NCI-H2196 (cell line): ENCODE results near the gene CRTC1.
A peak's percentile ranks its signal among the peaks of the same experiment; 100 is the strongest.

Source experiments
- DNase-seq: peaks from one replicate; lab custom pipeline; 2025; ENCODE audit not compliant: unreplicated experiment; lab: John Stamatoyannopoulos, UW

Gene CRTC1

DNA sequence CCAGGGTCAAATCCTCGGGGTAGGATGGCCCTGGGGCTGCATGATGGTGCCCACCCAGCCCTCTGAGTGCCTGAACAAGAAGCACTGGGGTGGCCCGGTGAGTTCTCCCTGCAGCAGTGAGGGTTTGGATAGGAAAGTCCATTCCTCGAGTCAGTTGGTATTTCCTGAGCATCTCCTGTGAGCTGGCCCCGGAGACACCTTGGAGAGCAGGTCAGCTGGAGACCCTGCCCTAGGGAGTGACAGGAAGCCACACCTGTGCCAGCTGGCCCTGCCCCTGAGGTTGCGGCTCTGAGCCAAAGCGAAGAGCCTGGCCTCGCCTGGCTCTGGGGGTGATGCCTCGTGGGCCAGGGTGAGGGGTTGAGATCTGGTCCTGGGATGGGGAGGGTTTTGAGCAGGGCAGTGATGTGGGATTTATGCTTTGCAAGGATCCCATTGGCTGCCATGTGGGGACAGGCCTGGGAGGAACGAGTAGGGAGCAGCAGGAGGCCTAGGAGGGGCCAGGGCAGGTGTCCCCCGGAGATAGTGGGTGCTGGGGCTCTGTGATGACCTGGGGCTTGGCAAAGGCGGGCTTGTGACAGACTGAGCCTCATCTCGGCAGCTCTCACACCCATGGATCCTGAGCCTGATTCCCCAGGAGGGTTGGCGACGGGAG, 16.0 kb downstream of the CRTC1 start:
- DNase-seq = no peak

DNA sequence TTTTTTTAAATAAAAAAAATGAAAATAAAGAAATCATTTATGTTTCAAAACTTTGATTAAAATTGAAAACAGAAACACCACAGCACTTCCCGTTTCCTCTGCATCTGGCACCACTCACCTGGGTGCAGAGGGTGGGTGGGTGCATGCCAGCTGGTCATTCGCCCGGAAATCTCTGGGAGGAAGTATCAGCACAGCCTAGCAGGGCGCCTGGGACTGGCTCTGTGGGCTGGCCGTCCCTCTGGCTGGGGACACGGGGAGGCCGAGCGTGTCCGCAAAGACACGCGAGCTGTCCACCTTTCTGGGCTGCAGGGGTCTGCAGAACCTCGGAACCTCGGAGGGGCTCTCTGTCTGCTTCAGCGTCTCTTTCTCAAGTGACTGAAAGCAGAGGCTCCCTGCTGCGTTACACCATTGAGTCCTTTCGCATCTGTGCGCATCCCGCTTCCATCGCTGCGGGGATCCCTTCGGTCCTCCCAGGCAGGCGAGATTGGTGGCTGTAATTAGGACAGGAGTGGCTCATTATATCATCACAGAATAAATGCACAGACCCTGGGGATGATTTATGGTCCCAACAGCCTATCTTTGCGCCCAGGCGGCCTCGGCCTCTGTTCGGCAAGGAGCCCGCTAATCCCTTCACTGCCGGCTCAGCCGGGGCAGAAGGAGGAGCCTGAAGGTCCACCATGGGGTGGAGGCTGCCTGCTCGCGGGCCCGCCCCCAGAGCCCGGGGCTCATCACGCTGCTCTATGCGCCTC, 17.2 kb downstream of the CRTC1 start:
- peak; percentile 14 for DNase-seq

DNA sequence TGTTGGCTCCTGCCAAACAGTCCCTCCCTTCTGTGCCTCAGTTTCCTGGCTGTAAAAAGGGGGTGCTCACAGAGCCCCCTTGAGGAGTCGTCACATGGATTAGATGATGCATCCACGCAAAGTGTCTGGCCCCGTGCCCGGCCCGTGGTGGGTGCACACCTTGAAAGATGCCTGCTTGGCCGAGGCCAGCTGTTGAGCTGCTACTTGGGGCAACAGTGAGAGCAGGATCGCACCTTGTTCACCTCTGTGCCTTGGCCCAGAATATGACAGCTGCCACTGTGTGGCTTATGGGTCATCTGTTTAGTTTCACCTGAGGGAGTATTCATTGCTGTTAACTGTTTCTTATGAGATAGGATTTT, 17.7 kb downstream of the CRTC1 start:
- DNase-seq = no peak

DNA sequence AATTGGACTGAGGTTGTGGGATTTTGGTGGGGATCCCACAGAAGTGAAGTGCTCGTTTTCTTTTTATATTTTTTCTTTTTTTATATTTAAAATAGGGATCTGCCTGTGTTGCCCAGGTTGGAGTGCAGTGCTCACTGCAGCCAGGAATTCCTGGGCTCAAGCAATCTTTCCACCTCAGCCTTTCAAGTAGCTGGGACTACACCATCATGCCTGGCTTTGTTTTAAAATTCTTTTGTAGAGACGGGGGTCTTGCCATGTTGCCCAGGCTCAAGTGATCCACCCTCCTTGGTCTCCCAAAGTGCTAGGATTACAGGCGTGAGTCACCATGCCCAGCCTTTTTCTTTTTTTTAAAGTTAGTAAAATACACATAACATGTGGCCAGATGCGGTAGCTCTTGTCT, 20.6 kb downstream of the CRTC1 start:
- DNase-seq = no peak

DNA sequence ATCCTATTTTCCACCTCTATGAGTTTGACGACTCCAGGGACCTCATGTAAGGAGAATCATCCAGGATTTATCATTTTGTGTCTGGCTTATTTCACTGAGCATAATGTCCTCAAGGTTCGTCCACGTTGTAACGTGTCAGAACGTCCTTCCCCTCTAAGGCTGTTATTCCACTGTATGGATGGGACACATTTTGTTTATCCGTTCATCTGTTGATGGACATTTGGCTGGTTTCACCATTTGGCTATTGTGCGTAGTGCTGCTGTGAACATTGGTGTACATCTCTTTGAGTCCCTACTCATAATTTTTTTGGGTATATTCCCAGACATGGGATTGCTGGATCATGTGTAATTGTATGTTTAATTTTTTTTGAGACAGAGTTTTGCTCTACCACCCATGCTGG, 21.5 kb downstream of the CRTC1 start:
- no peak for DNase-seq

DNA sequence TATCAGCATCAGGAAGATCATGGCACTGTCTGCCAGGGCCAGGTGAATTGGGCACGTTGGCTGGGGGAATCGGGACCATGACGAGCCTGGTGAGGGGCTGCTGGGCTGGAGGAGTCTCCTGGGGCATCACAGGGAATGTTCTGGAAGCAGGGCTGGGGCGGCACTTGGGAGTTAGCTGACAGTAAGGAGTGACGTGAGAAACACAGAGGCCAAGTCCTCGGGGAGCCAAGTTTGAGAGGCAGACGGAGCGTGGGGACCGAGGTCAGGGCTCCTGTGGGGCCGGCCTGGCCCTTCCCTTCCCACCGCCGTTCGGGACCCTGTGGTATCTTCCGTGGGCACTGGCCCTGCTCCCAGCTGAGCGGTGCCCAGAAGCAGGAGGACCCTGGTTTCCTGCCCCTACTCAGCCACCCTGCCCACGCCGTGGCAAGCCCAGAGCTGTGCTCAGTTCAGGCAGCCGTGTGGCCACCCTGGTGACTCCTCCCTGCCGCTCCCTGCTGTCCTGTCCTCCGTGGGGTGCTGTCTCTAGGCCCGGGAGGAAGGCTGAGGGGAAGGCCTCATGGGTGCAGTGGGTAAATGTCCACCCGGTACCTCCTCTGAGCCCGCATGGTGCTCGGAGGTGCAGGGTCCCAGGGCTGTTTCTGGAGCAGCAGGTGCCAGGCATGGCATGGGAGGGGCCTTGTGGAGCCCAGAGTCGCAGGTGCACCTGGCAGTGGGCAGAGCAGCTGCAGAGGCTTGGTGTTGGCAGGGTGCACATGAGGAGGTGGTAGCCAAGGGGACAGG, 25.2 kb downstream of the CRTC1 start:
- DNase-seq = peak; percentile 73

DNA sequence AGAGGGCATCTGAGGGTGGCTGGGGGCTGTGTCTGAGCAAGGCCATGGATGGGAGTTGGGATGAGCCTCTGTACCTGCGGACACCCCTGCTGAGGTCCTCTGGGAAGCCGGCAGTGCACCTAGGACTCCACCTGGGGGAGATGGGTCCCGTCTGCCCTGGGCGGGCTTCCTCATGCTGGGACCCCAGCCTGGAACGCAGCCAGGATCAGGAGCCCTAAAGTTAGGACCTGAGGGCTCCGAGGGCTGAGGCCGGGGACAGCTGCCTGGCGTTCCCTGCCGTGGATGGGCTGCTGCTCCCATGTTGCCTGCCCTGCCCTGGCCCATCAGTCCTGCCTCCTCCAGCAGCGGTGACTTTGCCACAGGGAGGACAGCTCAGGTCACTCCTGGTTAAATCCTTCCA, 26.1 kb downstream of the CRTC1 start:
- no peak for DNase-seq

DNA sequence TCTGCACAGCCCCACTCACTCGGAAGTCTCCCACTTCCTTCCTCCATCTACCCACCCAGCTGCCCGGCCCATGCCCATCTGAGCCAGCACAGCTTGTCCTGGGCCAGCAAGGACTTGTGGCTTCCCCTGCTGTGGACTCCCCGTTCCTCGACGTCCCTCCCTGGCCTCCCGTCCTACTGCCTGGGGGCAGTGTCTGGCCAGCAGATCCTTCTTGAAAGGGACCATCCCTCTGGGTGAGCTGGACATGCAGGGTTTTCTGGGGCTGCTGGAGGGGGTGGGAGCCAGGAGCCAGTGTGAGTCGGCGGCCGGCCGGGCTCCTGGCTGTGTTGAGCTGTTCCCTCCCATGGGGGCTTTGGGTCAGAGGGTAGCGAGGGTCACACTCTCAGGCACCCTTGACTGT, 26.7 kb downstream of the CRTC1 start:
- DNase-seq = no peak

DNA sequence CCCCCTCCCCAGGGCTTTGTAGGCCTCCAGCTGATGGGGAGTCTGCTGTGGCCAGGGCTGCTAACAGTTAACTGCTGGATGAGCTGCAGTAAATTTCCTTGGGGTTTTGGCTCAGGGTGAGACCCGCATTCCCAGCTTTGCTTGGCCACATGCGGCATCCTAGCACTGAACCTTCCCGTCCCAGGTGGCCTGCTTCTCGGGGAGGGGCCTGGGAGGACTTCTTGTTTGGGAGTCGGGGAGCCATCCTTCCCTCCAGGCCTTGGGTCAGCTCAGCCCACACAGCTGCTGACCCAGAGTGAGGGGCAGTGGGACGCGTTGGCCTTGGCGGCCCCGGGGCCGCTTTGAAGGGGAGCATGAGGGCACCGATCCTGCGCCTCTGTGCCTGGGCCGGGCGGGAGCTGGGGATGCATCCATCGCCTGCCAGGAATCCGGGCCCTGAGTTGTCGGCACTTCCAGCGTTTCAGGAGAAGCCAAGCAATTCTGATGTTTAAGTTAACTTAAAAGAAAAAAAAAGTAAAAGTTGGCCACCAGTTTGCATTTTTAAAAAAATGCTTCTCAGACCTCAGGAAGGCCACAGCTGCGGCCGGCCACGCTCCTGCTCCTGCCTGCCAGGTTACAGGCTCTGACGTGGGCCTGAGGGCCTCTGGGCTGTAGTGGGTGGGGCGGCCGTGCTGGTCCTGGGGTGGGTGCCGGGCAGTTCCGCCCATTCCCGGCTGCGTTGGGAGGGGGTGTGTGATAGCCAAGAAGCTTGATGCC, 27.7 kb downstream of the CRTC1 start:
- no peak for DNase-seq

DNA sequence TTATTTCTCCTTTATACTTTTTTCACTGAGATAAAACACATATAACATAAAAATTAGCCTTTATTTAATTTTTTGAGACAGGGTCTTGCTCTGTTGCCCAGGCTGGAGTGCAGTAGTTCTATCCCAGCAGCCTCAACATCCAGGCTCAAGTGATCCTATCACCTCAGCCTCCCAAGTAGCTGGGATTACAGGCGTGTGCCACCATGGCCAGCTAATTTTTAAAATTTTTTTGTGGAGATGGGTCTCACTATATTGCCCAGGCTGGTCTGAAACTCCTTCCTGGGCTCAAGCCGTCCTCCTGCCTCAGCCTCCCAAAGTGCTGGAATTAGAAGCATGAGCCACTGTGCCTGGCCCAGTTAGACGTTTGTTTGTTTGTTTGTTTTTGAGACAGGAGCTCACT, 28.4 kb downstream of the CRTC1 start:
- no peak for DNase-seq

DNA sequence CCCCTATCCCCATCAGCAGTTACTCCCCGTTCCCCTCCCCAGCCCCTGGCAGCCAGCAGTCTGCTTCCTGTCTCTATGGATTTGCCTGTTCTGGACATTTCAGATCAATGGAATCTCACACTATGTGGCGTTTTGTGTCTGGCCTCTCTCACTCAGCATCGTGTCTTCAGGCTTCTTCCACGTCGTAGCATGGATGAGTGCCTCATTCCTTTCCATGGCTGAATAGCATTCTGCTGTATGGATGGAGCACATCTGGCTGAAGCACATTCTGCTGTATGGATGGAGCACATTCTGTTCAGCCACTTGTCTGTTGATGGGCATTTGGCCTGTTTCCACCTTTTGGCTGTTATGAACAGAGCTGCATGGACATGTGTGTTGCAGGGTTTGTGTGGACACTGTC, 29.5 kb downstream of the CRTC1 start:
- DNase-seq = no peak

DNA sequence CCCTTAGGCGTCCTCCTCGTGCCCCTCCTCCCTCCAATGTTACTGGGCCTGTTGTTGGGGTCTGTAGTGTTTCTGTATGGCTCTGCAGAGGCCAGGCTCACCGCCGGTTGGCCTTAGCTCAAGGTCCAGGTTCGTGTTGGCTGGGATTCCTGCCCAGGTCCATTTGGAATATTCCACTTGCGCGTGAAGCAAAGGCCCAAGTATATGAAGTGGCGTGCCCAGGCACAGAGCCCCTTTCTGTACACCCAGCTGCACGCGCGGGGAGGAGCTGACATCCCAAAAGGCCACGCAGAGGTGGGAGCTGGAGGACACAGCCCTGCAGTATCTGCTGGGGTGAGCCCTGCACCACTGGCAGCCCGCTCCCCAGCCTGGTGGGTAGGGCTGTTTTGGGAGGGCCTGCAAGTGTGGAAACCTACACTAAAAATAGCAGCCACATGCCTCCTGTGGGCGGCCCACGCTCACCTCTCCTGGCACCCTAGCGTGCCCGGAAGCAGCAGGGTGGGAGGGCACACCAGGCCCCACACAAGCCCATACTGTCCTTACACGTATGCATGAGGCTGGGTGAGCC, 30.2 kb downstream of the CRTC1 start:
- no peak for DNase-seq

DNA sequence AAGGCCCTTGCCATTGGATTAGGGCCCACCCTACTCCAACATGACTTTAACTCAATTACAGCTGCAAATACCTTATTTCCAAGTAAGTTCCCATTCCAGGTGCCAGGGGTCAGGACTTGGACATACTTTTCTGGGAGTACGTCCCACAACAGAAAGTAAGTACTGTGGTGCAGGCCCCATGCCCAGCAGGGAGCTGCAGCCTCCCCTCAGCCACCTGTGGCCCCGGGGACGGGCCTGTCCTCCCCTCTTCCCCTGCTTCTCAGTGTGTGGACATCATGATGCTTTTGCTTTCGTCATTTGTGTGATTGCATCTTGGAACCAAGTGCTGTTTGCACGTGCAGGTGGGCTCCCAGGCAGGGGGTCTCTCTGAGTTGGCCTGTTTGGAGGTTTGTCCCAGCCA, 31.9 kb downstream of the CRTC1 start:
- no peak for DNase-seq

DNA sequence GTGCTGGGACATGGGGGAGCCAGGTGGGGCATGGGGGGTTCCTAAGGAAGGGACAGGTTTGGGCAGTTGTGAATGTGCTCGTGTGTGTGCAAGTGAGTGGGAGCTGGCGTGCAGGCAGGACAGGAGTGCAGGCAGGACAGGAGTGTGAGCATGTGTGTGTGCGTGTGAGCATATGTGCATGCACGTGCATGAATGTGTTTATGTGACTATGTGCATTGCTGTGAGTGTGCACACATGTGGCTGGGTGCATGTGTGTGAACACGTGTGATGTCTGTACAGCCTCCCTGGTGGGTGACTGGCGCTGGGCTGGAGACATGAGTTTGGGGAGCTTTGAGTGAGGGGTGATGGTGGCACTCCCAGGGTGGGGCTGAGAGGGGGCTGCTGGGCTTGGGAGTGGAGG, 33.4 kb downstream of the CRTC1 start:
- DNase-seq = no peak

DNA sequence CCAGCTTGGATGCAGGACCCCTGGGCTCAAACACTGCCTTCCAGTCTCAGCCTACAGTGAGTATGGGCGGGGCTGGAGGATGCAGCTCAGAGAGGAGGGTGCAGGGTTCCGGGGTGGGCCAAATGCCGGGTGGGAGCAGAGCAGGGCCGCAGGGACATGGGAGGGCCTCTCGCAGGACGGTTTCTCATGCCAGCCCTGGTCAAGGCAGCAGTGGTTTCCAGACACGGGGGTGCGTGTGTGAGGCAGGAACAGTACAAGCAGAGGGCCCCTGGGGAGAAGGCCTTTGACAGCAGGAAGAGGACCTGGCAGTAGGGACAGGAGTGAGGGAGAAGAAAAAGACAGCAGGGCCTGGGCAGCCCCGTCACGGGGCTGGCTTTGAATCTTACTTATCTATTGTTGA, 34.1 kb downstream of the CRTC1 start:
- no peak for DNase-seq

DNA sequence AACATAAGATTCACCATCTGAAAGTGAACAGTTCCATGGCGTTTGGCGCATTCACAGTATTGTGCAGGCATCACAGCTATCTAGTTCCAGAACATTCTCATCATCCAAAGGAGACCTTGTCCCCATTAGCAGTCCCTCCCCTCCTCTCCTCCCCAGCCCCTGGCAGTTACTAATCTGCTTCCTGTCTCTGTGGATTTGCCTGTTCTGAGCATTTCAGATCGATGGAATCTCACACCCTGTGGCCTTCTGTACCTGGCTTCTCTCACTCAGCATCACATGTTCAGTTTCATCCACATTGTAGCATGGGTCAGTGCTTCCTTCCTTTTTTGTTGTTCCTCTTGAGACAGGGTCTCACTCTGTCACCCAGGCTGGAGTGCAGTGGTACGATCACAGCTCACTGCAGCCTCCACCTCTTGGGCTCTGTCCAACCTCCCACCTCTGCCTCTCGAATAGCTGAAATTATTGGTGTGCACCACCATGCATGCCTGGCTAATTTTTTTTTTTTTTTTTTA, 34.6 kb downstream of the CRTC1 start:
- no peak for DNase-seq

DNA sequence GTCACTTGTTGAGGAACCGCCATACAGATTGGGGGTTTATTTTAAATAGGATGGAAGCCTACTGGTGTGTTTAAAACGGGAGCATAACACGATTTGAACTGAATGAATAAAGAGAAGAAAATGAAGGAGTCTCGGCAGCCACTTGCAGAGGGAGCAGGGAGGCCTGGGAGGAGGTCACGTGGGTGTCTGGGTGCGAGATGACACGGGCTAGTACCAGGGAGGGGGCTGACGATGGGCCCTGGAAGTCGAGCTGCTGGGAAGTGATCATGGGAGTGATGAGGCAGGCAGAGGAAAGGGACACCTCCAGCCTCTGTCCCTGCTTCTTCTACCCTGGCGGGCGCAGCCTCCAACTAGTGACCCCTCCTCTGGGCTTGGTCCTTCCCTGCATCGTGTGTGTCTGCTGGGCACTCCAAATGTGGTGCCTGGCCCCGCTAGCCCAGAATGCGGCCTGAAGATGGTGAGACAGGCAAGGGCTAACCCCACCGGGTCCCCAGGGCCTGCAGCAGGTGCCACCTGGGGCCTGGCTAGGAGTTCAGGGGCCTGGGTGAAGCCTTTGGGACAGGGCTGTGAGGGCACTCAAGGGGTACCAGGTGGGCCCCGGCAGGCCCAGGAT, 35.5 kb downstream of the CRTC1 start:
- no peak for DNase-seq

DNA sequence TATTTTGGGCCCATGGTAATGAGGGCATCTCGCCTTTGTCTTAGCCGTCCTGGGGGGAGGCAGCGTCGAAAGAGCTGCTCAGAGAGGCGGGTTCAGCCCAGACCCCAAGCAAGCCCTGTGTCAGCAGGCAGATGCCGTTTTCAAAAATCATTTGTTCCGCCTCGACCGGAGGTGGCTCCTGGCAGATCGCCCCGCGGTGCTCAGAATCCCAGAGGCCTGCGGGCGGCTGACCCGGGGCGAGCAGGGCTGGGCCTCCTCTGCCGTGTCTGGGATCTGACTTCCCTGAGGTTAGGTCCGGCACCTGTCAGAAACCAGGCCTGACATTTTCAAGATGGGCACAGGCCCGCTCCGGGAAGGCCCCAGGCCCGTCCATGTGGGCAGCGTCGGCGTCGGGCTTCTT, 36.1 kb downstream of the CRTC1 start:
- no peak for DNase-seq

DNA sequence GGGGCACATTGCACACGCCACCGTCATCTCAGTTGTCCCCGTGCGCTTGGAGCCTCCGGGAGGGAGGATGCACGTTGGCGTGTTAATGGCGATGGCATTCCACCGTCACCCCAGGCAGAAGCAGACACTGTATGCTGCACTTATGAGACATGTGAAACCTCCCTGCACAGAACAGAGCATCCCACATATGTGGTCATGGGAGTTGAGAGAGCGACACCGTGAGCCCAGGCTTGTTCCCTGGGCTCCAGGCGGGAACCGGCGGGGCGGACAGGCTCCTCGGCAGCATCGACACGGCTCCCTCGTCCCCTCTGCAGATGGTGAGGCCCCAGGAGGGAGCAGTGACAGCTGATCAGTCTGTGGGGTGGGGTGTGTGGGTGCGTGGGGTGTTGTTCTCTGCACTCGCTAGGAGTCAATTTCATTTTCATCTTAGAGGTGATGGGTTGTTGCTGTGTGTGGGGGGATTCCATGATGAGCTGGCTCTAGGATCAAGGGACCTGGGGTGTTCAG, 40.4 kb downstream of the CRTC1 start:
- no peak for DNase-seq
